OCI-LY7 (cell line): ENCODE measurements around the gene NPR1. TPM values are rescaled to one million over a fixed set of nuclear protein-coding genes. Genes with fewer than 3 reads are reported as not detected.

Source experiments
- BruUV-seq: library from RNA; stranded (reverse); fragments of 400-500 nt; replicated peaks from 2 replicates; lab custom pipeline; 2021; lab: Mats Ljungman, UMichigan
- CTCF ChIA-PET: fragments of 300-600 bp; sonication (Branson Sonifier 250); formaldehyde crosslinking; loops from one replicate; lab custom pipeline; 2022; ENCODE audit warnings: antibody characterized with exemption; ENCODE audit not compliant: unreplicated experiment; lab: Charles Lee
- POLR2A ChIA-PET: fragments of 300-600 bp; sonication (Branson Sonifier 250); formaldehyde crosslinking; loops from one replicate; lab custom pipeline; 2022; ENCODE audit warnings: antibody characterized with exemption; lab: Charles Lee
- DNase-seq: peaks from one replicate; pipeline ENCODE4 v3.0.0-alpha.2; 2015; ENCODE audit warnings: low spot score
- H2AFZ ChIP-seq: fragments of 200-600 bp; sonication (generic), shearing (Covaris generic); 2 replicates; pipeline ENCODE4 v1.6.1; 2014; ENCODE audit warnings: mild to moderate bottlenecking, antibody characterized with exemption, low read length, moderate library complexity
- H3K27ac ChIP-seq: fragments of 200-600 bp; sonication (generic); 2 replicates; pipeline ENCODE4 v1.5.1; 2014; ENCODE audit warnings: mixed run types, low read depth, mild to moderate bottlenecking, moderate library complexity, low read length, inconsistent platforms; ENCODE audit not compliant: poor library complexity, severe bottlenecking
- H3K36me3 ChIP-seq: fragments of 200-600 bp; sonication (generic); 2 replicates; pipeline ENCODE4 v1.6.1; 2014; ENCODE audit warnings: mild to moderate bottlenecking, antibody characterized with exemption, low read length, moderate library complexity, mixed read lengths; ENCODE audit not compliant: insufficient read depth
- H3K4me1 ChIP-seq: fragments of 200-600 bp; sonication (generic); 2 replicates; pipeline ENCODE4 v1.5.1; 2014; ENCODE audit warnings: mild to moderate bottlenecking, low read length; ENCODE audit not compliant: insufficient read depth, poor library complexity, severe bottlenecking
- H3K4me2 ChIP-seq: fragments of 200-600 bp; sonication (generic); 2 replicates; pipeline ENCODE4 v1.6.1; 2014; ENCODE audit warnings: mild to moderate bottlenecking, low read length
- H3K4me3 ChIP-seq: fragments of 200-600 bp; sonication (generic); 2 replicates; pipeline ENCODE4 v1.5.1; 2014; ENCODE audit warnings: mild to moderate bottlenecking, low read depth, low read length; ENCODE audit not compliant: poor library complexity, severe bottlenecking
- H3K79me2 ChIP-seq: fragments of 200-600 bp; sonication (generic); 2 replicates; pipeline ENCODE4 v1.6.1; 2016; ENCODE audit warnings: low read depth, mild to moderate bottlenecking, low read length, moderate library complexity, mixed read lengths; ENCODE audit not compliant: insufficient read depth
- H3K9me2 ChIP-seq: fragments of 200-600 bp; sonication (generic); 2 replicates; pipeline ENCODE4 v1.6.1; 2016; ENCODE audit warnings: mild to moderate bottlenecking, low read length, mixed read lengths; ENCODE audit not compliant: insufficient read depth
- H3K9me3 ChIP-seq: fragments of 200-600 bp; sonication (generic); 2 replicates; pipeline ENCODE4 v1.6.1; 2014; ENCODE audit warnings: mild to moderate bottlenecking, mixed run types, low read length, mixed read lengths
- H4K20me1 ChIP-seq: fragments of 200-600 bp; sonication (generic); 2 replicates; pipeline ENCODE4 v1.6.1; 2014; ENCODE audit warnings: mild to moderate bottlenecking, antibody characterized with exemption, low read length, moderate library complexity, mixed read lengths; ENCODE audit not compliant: insufficient read depth
- EZH2phosphoT487 ChIP-seq: fragments of 200-600 bp; sonication (generic); IDR thresholded peaks from 2 replicates; pipeline ENCODE4 v1.6.1; 2018; ENCODE audit warnings: low read depth, borderline replicate concordance, mild to moderate bottlenecking, mixed run types, antibody characterized with exemption, low read length, moderate library complexity, mixed read lengths
- intact Hi-C: fragments of 100-400 bp; cut with micrococcal nuclease; formaldehyde crosslinking; loops from one replicate; pipeline ENCODE4 v1.10.0; 2022; ENCODE audit not compliant: unreplicated experiment
- total RNA-seq, 2 experiments: library from RNA; depleted of rRNA in 1 of 2; stranded (reverse); fragments of >200 nt in 1 of 2; shearing (Covaris generic) in 1 of 2; gene quantifications; 2 replicates each; pipeline ENCODE4 v1.2.3, GENCODE V29; 2014 to 2022
- TF ChIP-seq, protein P1 (sequence below): fragments of 200-600 bp; sonication (generic); conservative IDR thresholded peaks from 2 replicates; pipeline ENCODE4 v1.5.1; 2014; ENCODE audit warnings: mild to moderate bottlenecking, antibody characterized with exemption, low read length, moderate library complexity, mixed read lengths

The NPR1 gene
- total RNA-seq, 2 experiments from 2014 or later, result not detected

DNA sequence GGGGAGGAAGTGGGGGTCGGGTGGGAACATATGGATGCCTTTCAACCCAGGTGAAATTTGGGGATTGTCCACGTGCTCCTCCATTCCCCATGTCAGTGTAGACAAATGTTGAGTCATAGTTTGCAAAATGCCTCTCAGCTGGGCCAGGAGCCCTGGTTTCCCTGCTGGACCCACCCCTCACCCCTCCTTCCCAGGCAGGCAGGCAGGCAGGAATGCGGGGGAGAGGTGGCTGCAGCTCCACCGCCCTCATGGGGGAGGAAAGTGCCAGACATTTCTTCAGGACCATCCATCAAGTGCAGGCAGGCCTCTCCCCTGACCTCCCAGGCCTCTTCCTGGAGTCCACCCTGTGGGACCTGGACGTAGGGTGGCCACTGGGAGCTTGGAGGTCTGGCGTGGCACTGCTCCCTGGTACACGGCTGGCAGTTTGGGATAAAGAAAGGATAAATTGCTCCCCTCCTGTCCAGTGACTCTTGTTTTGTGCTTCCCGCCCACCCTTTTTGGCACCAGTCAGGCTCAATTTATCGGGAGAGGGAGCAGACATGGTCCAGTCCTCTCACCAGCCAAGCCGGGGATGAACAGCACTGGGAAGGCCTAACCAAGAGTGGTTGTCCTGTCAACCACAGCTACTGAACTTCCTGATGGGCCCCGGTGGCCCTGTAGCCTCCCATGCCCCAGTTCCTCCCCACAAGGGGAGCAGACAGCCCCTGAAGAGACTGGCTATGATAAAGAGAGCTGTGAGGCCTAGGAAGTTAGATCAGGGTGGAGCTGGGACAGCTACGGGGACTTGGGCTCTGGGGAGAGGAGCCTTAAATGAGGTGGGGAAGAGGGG lies 18.9 kb downstream of the NPR1 start:
- no peaks in the 10 kb centered on the region for H3K79me2 ChIP-seq
- ChIA-PET CTCF (no interaction called here), POLR2A (no interaction called here)
- no peaks in the 10 kb centered on the region for H4K20me1 ChIP-seq
- H3K4me1 ChIP-seq, result no peaks in the 10 kb centered on the region
- no peaks in the 10 kb centered on the region for H3K9me2 ChIP-seq
- H3K4me2 ChIP-seq, result no peak overlapping the region
- no peak for DNase-seq
- no peaks in the 10 kb centered on the region for H3K36me3 ChIP-seq
- no peaks in the 10 kb centered on the region for H3K9me3 ChIP-seq
- BruUV-seq, result no TSS peak
- no peak overlapping the region for H2AFZ ChIP-seq
- intact Hi-C loops, result no loop called here
- no peak overlapping the region for H3K27ac ChIP-seq
- no peak for TF ChIP-seq EZH2phosphoT487
- TF ChIP-seq, protein P1, sequence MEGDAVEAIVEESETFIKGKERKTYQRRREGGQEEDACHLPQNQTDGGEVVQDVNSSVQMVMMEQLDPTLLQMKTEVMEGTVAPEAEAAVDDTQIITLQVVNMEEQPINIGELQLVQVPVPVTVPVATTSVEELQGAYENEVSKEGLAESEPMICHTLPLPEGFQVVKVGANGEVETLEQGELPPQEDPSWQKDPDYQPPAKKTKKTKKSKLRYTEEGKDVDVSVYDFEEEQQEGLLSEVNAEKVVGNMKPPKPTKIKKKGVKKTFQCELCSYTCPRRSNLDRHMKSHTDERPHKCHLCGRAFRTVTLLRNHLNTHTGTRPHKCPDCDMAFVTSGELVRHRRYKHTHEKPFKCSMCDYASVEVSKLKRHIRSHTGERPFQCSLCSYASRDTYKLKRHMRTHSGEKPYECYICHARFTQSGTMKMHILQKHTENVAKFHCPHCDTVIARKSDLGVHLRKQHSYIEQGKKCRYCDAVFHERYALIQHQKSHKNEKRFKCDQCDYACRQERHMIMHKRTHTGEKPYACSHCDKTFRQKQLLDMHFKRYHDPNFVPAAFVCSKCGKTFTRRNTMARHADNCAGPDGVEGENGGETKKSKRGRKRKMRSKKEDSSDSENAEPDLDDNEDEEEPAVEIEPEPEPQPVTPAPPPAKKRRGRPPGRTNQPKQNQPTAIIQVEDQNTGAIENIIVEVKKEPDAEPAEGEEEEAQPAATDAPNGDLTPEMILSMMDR, result no peak
- no peak overlapping the region for H3K4me3 ChIP-seq

DNA sequence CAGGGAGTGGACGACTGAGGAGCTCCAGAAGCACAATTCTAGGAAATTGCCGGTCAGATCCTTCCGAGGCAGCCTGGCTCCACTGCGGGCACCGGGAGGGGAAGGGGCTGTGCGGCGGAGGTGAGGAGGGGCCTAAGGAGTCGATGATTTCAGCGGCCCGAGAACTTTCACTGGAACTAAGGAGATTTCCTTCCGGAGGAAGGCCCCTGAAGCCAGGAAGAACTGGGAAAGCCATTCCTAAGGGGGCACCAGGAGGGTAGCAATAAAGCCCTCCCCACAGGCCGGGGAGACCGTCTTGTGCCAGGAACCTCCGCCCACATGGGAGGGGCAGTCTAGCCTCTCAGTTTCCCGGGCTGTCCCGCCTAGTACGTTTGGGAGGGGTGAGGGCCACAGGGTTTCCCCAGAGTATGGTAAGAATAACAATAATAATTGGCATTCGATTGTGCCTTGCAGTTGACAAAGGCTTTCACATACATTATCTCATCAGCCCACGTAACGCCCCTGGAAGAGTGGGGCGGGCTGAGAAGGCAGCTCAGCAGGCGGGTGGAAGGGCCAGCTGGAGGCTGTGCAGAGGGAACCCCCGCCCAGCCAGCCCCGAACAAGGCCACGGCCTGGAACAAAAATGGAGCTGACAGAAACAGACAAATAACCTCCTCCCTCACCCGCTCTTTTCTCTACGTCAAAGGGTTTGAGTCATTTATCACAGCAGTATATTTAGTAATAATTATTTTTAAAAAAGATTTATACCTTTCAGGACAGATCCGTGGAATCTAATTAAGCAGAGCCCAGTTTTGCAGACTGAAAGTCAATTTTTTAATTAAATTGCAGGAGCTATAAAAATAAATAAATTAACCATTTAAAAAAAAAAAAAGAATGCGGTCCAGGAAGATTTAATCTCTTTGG lies 19.8 kb downstream of the NPR1 start:
- POLR2A ChIA-PET, result interaction anchor here (2.1 kb wide), 1 partner anchor 29 kb away, joined by 5 read pairs; the partner anchor contains the start of gene INTS3
- Histone ChIP-seq H4K20me1 (no peaks in the 10 kb centered on the region), H3K9me2 (no peaks in the 10 kb centered on the region), H3K4me3 (no peak overlapping the region), H3K4me2 (no peak overlapping the region), H2AFZ (no peak overlapping the region), H3K9me3 (no peaks in the 10 kb centered on the region), H3K36me3 (no peaks in the 10 kb centered on the region), H3K27ac (no peak overlapping the region), H3K4me1 (no peaks in the 10 kb centered on the region), H3K79me2 (no peaks in the 10 kb centered on the region)
- TF ChIP-seq, protein P1, result no peak
- no peak for TF ChIP-seq EZH2phosphoT487
- CTCF ChIA-PET, result no interaction called here
- intact Hi-C loops, result no loop called here
- DNase-seq, result no peak
- BruUV-seq, result no TSS peak
